K562 (cell line): ENCODE measurements around the gene CHST13. TPM values are rescaled to one million over a fixed set of nuclear protein-coding genes. Genes with fewer than 3 reads are reported as not detected.
A peak's percentile ranks its signal among the peaks of the same experiment; 100 is the strongest.

Experiments used
- ATAC-seq: fragments of 200-7000 bp; cut with Tn5 transposase; 3 replicates; pipeline ENCODE4 v1.9.1; 2020; ENCODE audit warnings: moderate library complexity
- BruUV-seq: library from RNA; stranded (reverse); fragments of 400-500 nt; replicated peaks from 2 replicates; lab custom pipeline; 2021; lab: Mats Ljungman, UMichigan
- CTCF ChIA-PET: fragments of 300-600 bp; formaldehyde crosslinking; extraction: SDS; loops from one replicate; lab custom pipeline; 2021; ENCODE audit warnings: low intra/inter-chr PET ratio; lab: Yijun Ruan, JAX
- POLR2A ChIA-PET: fragments of 300-600, 350-650 bp; sonication (Branson Sonifier 250); formaldehyde crosslinking; extraction: SDS; loops from one replicate; lab custom pipeline; 2021; ENCODE audit warnings: antibody characterized with exemption, inconsistent platforms; lab: Yijun Ruan, JAX
- DNase-seq, 4 experiments: peaks; one replicate each; pipeline versions ENCODE4 v3.0.0 to v3.0.0-alpha.2; 2011 to 2018; ENCODE audit warnings: low spot score in 3 of 4, mixed read lengths in 3 of 4; ENCODE audit errors: extremely low read depth in 1 of 4
- FAIRE-seq: peaks from 2 replicates; lab custom pipeline; 2011; peaks lifted over from hg19 to GRCh38; lab: Jason Lieb, UNC
- H2AFZ ChIP-seq: 2 replicates; pipeline ENCODE4 v1.6.0; 2011; ENCODE audit warnings: low read depth, low read length, control low read depth, inconsistent platforms
- H3K27ac ChIP-seq: fragments of 200-600 bp; 3 replicates; pipeline ENCODE4 v1.8.0; 2011; ENCODE audit warnings: low read depth, mild to moderate bottlenecking, control low read depth, inconsistent platforms, low read length, moderate library complexity, mixed read lengths; ENCODE audit errors: extremely low read depth
- H3K27me3 ChIP-seq, 2 experiments: fragments of 300-600 bp in 1 of 2; 2 replicates in 1 of 2; 3 replicates in 1 of 2; pipeline versions ENCODE4 v1.6.0 to v1.8.0; 2011; ENCODE audit warnings: inconsistent platforms in 2 of 2, low read length in 2 of 2, mild to moderate bottlenecking in 1 of 2, mixed read lengths in 1 of 2, moderate library complexity in 1 of 2; ENCODE audit not compliant: control insufficient read depth in 2 of 2, insufficient read depth in 2 of 2
- H3K36me3 ChIP-seq: fragments of 300-600 bp; 3 replicates; pipeline ENCODE4 v1.8.0; 2011; ENCODE audit warnings: mild to moderate bottlenecking, low read length, inconsistent platforms; ENCODE audit not compliant: control insufficient read depth, insufficient read depth
- H3K4me1 ChIP-seq, 2 experiments: fragments of 200-600 bp in 1 of 2; replicated peaks in 1 of 2; 2 replicates in 1 of 2; 3 replicates in 1 of 2; pipeline versions ENCODE4 v1.5.1 to v1.8.0; 2011; ENCODE audit warnings: inconsistent platforms in 2 of 2, low read length in 2 of 2, mild to moderate bottlenecking in 1 of 2, mixed read lengths in 1 of 2, moderate library complexity in 1 of 2; ENCODE audit not compliant: control insufficient read depth in 2 of 2, insufficient read depth in 2 of 2
- H3K4me2 ChIP-seq: 2 replicates; pipeline ENCODE4 v1.6.1; 2011; ENCODE audit warnings: low read length, control low read depth, inconsistent platforms, mixed read lengths; ENCODE audit not compliant: insufficient read depth
- H3K4me3 ChIP-seq: fragments of 200-600 bp; sonication (generic), shearing (Covaris generic); 2 replicates; pipeline ENCODE4 v1.5.1; 2016; ENCODE audit warnings: control low read depth, inconsistent platforms
- H3K79me2 ChIP-seq: fragments of 200-600 bp; 3 replicates; pipeline ENCODE4 v1.8.0; 2011; ENCODE audit warnings: low read length, inconsistent platforms; ENCODE audit not compliant: control insufficient read depth, insufficient read depth
- H3K9ac ChIP-seq, 2 experiments: 2 replicates each; pipeline versions ENCODE4 v1.6.0 to v1.6.1; 2011; ENCODE audit warnings: low read depth in 2 of 2, low read length in 2 of 2, control low read depth in 1 of 2, inconsistent platforms in 1 of 2, mild to moderate bottlenecking in 1 of 2, mixed read lengths in 1 of 2; ENCODE audit not compliant: insufficient read depth in 1 of 2
- H3K9me1 ChIP-seq: one replicate; pipeline ENCODE4 v1.6.0; 2011; ENCODE audit warnings: inconsistent platforms, mild to moderate bottlenecking, low read length, moderate library complexity; ENCODE audit not compliant: control insufficient read depth, insufficient read depth
- H3K9me3 ChIP-seq: replicated peaks from 2 replicates; pipeline ENCODE4 v1.5.1; 2011; ENCODE audit warnings: low read depth, low read length, inconsistent platforms; ENCODE audit not compliant: control insufficient read depth, insufficient read depth
- H4K20me1 ChIP-seq: replicated peaks from 2 replicates; pipeline ENCODE4 v1.6.1; 2011; ENCODE audit warnings: low read length, inconsistent platforms, mixed read lengths; ENCODE audit not compliant: control insufficient read depth, insufficient read depth
- DNMT1 ChIP-seq: fragments of 450-650 bp; IDR thresholded peaks from 2 replicates; pipeline ENCODE4 v1.6.1; 2016; ENCODE audit warnings: antibody characterized with exemption, mild to moderate bottlenecking
- ETS2 ChIP-seq: IDR thresholded peaks from 2 replicates; pipeline ENCODE4 v1.6.1; 2016; ENCODE audit warnings: borderline replicate concordance, missing genetic modification characterization, mild to moderate bottlenecking, moderate library complexity, missing compliant biosample characterization; ENCODE audit not compliant: poor library complexity, severe bottlenecking
- MAFG ChIP-seq: fragments of 450-650 bp; conservative IDR thresholded peaks from 2 replicates; pipeline ENCODE4 v1.6.1; 2016; ENCODE audit warnings: missing genetic modification characterization, missing compliant biosample characterization
- MEIS2 ChIP-seq: fragments of 450-650 bp; IDR thresholded peaks from 2 replicates; pipeline ENCODE4 v1.6.1; 2014; ENCODE audit warnings: mild to moderate bottlenecking; ENCODE audit not compliant: partially characterized antibody
- MYC ChIP-seq, 2 experiments: fragments of 250-450 bp in 1 of 2; sonication (Bioruptor Pico) in 1 of 2; IDR thresholded peaks; 2 replicates each; pipeline versions ENCODE4 v1.5.1 to v1.6.1; 2012 to 2021; ENCODE audit warnings: low read depth in 2 of 2, borderline replicate concordance in 1 of 2, improper control_type of control experiment in 1 of 2, low read length in 1 of 2, mild to moderate bottlenecking in 1 of 2, moderate library complexity in 1 of 2
- MYNN ChIP-seq, 2 experiments: sonication (generic); formaldehyde crosslinking in 1 of 2; IDR thresholded peaks; 2 replicates each; pipeline versions ENCODE4 v1.5.0 to v1.6.1; 2016 to 2020; ENCODE audit warnings: antibody characterized with exemption in 1 of 2, missing genetic modification reagents in 1 of 2
- PPARD ChIP-seq: fragments of 250-450 bp; sonication (Bioruptor Pico); IDR thresholded peaks from 2 replicates; pipeline ENCODE4 v1.8.0; 2022; ENCODE audit warnings: inconsistent platforms, mild to moderate bottlenecking, moderate library complexity
- TEAD1 ChIP-seq, 2 experiments: fragments of 450-650 bp in 1 of 2; sonication (generic) in 1 of 2; formaldehyde crosslinking; IDR thresholded peaks; 2 replicates each; pipeline versions ENCODE4 v1.4.0 to v1.8.0; 2020 to 2022; ENCODE audit warnings: mild to moderate bottlenecking in 2 of 2, missing genetic modification reagents in 1 of 2
- ZNF12 ChIP-seq: sonication (generic); formaldehyde crosslinking; IDR thresholded peaks from 2 replicates; pipeline ENCODE4 v1.4.0; 2020; ENCODE audit warnings: mild to moderate bottlenecking, missing genetic modification reagents
- ZSCAN32 ChIP-seq: fragments of 450-650 bp; formaldehyde crosslinking; IDR thresholded peaks from 2 replicates; pipeline ENCODE4 v1.4.0; 2020; ENCODE audit warnings: mild to moderate bottlenecking, moderate library complexity
- WGBS: fragments of 100-300 bp; shearing (Covaris generic); methylation state at CpG from one replicate; pipeline ENCODE4 v1.1.6; 2016; ENCODE audit warnings: low coverage, mixed read lengths; ENCODE audit not compliant: insufficient coverage; ENCODE audit errors: missing lambda C conversion rate; 5-methylcytosine and 5-hydroxymethylcytosine counted together
- in situ Hi-C: fragments of 300-500 bp; cut with MboI; formaldehyde crosslinking; loops from 4 replicates; pipeline ENCODE4 v1.15.0; 2018; ENCODE audit warnings: inconsistent platforms, mixed read lengths
- intact Hi-C: fragments of 100-400 bp; cut with micrococcal nuclease; formaldehyde crosslinking; loops from 2 replicates; pipeline ENCODE4 v1.14.2; 2022
- polyA plus RNA-seq, 8 experiments: library from polyadenylated mRNA; depleted of rRNA in 4 of 8; stranded (reverse) in 5 of 8; unstranded in 3 of 8; fragments of >200 nt; fragmentation: Nextera tagmentation in 2 of 8; fragmentation: Illumina TruSeq in 1 of 8; extraction: Ambion mirVana in 2 of 8; extraction: Trizol in 1 of 8; gene quantifications; 2 replicates each; pipeline versions ENCODE4 v1.2.1 to v1.2.3, GENCODE V29; 2011 to 2014; ENCODE audit warnings: inconsistent platforms in 1 of 8, missing spikeins in 1 of 8
- total RNA-seq, 7 experiments: library from RNA; depleted of rRNA in 6 of 7; stranded (reverse); fragments of >200 nt in 6 of 7; fragmentation: Illumina TruSeq in 2 of 7; extraction: Trizol in 2 of 7; gene quantifications; 2 replicates each; pipeline versions ENCODE4 v1.2.1 to v1.2.3, GENCODE V29; 2011 to 2021; ENCODE audit warnings: low replicate concordance in 1 of 7
- TF ChIP-seq, protein P1 (sequence below): fragments of 450-650 bp; IDR thresholded peaks from 2 replicates; pipeline ENCODE4 v1.6.1; 2018; ENCODE audit not compliant: partially characterized antibody
- TF ChIP-seq, protein P2 (sequence below): fragments of 450-650 bp; formaldehyde crosslinking; IDR thresholded peaks from 2 replicates; pipeline ENCODE4 v1.4.0; 2022; ENCODE audit warnings: missing genetic modification characterization

The CHST13 gene
- total and polyA plus RNA-seq, 9 of the 15 experiments (the other 6 are each of a cell fraction or from before 2014, with no cell fraction given): not detected

DNA sequence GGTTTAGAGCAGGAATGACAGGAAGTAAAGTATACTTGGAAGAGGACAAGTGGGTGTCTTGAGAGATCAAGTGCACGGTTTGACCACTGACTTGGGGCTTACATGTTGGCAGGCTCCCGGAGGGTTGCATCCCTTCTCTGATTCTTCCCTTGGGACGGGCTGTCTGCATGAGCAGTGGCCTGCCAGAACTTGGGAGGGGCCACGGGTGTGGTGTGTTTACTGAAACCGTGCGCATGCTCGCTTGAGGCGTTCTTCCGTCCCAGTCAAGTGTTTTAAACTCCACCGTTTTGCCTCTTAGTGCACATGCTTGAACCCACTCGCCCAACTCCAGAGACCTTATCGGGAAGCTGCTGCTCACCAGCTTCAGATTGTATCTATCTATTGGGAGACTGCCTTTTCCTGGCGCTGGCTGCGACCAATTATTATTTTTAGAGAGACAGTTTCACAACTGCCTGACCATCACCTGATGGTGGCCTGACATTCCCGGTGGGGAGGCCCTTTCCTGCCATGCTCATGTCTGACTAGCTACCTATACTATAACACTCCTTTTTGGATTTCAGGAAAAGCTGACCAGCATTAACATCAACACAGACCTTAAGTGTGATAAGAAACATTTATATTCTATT, 49.6 kb downstream of the CHST13 start:
- peaks cover 0 to 10% of the 10 kb centered on the region in 2 experiments; a peak in 1 of 5 replicates for H3K27me3 ChIP-seq
- no peaks in the 10 kb centered on the region for H3K9me1 ChIP-seq
- H3K27ac ChIP-seq: no peak overlapping the region
- intact Hi-C loops (no loop called here), in situ Hi-C loops (no loop called here)
- peak; percentile 84 for FAIRE-seq
- no peaks in the 10 kb centered on the region for H3K9me3 ChIP-seq
- H2AFZ ChIP-seq: peak overlapping the region; percentile 90
- H3K9ac ChIP-seq: peak overlapping the region in 1 of 2 experiments; percentile 64; a peak in 1 of 4 replicates
- ChIA-PET POLR2A (no interaction called here), CTCF (no interaction called here)
- no peaks in the 10 kb centered on the region for H3K36me3 ChIP-seq
- ATAC-seq: peak; percentile 91
- peak; percentile 20 to 67 (median 38) for DNase-seq
- peak overlapping the region; percentile 66 for H3K4me2 ChIP-seq
- no TSS peak for BruUV-seq
- no peaks in the 10 kb centered on the region; a peak in 2 of 5 replicates for H3K4me1 ChIP-seq
- no peaks in the 10 kb centered on the region for H4K20me1 ChIP-seq
- H3K4me3 ChIP-seq: no peak overlapping the region
- H3K79me2 ChIP-seq: no peaks in the 10 kb centered on the region
- 4% methylated on average over 15 of the region's 15 CpGs for WGBS
- TF ChIP-seq ZNF12 (CRISPR knock-in tag) (no peak), MAFG (tag) (no peak), DNMT1 (no peak), ZSCAN32 (CRISPR knock-in tag) (no peak), TEAD1 (CRISPR knock-in tag; IDR thresholded peaks at IDR 0.05) (no peak), PPARD (CRISPR knock-in tag) (no peak), ETS2 (tag) (no peak), MEIS2 (peak; percentile 35), MYC (IDR thresholded peaks at IDR 0.05; ENCODE audit: low read depth, low read length) (0 out of 2 replicates have a peak, but pooled peaks have one; percentile 13), MYC (CRISPR knock-in tag; IDR thresholded peaks at IDR 0.05; ENCODE audit: borderline replicate concordance, low read depth) (no peak), MYNN (IDR thresholded peaks at IDR 0.05) (no peak), MYNN (CRISPR knock-in tag; IDR thresholded peaks at IDR 0.05) (no peak)
- TF ChIP-seq, protein P1, sequence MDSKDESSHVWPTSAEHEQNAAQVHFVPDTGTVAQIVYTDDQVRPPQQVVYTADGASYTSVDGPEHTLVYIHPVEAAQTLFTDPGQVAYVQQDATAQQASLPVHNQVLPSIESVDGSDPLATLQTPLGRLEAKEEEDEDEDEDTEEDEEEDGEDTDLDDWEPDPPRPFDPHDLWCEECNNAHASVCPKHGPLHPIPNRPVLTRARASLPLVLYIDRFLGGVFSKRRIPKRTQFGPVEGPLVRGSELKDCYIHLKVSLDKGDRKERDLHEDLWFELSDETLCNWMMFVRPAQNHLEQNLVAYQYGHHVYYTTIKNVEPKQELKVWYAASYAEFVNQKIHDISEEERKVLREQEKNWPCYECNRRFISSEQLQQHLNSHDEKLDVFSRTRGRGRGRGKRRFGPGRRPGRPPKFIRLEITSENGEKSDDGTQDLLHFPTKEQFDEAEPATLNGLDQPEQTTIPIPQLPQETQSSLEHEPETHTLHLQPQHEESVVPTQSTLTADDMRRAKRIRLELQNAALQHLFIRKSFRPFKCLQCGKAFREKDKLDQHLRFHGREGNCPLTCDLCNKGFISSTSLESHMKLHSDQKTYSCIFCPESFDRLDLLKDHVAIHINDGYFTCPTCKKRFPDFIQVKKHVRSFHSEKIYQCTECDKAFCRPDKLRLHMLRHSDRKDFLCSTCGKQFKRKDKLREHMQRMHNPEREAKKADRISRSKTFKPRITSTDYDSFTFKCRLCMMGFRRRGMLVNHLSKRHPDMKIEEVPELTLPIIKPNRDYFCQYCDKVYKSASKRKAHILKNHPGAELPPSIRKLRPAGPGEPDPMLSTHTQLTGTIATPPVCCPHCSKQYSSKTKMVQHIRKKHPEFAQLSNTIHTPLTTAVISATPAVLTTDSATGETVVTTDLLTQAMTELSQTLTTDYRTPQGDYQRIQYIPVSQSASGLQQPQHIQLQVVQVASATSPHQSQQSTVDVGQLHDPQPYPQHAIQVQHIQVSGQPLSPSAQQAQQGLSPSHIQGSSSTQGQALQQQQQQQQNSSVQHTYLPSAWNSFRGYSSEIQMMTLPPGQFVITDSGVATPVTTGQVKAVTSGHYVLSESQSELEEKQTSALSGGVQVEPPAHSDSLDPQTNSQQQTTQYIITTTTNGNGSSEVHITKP: peak; percentile 42
- TF ChIP-seq, protein P2, sequence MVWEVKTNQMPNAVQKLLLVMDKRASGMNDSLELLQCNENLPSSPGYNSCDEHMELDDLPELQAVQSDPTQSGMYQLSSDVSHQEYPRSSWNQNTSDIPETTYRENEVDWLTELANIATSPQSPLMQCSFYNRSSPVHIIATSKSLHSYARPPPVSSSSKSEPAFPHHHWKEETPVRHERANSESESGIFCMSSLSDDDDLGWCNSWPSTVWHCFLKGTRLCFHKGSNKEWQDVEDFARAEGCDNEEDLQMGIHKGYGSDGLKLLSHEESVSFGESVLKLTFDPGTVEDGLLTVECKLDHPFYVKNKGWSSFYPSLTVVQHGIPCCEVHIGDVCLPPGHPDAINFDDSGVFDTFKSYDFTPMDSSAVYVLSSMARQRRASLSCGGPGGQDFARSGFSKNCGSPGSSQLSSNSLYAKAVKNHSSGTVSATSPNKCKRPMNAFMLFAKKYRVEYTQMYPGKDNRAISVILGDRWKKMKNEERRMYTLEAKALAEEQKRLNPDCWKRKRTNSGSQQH (CRISPR knock-in tag): no peak
